22Rv1 (cell line): ENCODE results near the gene HOXD12.

ENCODE experiments used
- ZFX ChIP-seq: fragments of 450-650 bp; IDR thresholded peaks from 2 replicates; pipeline ENCODE4 v1.6.1; 2017; ENCODE audit warnings: antibody characterized with exemption, borderline replicate concordance
- TF ChIP-seq, protein P1 (sequence below): fragments of 450-650 bp; IDR thresholded peaks from 2 replicates; pipeline ENCODE4 v1.5.1; 2017; ENCODE audit warnings: mild to moderate bottlenecking

DNA sequence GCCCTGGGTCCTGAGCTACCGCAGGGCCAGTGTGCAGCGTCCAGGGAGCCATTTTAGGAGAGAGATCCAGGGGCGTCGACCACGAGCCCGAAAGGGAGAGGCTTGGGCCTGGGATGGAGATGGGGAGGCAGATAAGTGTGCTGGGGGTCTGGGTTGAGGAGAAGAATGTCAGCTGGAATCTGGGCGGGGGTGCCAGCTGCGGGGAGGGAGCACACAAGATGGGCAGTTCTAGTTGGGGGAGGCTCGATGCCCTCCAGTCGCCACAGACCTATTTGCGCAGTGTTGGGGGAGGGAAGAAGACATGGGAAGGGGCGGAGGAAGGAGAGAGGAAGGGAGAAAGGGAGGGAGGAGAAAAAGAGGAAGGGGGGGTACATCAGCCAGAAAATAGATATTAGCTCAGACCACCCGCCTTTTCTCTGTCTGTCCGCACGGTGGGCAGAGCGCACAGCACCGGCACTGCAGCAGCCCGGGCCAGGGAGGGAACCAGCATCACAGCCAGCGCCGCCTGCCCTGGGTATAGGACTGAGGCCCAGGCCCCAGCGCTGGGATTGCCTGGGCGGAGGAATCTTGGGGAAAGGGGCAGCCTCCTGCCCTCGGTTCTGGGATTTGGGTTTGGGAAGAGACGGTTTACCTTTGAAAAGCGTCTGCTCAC is 5.6 kb downstream of the HOXD12 start:
- TF ChIP-seq, protein P1, sequence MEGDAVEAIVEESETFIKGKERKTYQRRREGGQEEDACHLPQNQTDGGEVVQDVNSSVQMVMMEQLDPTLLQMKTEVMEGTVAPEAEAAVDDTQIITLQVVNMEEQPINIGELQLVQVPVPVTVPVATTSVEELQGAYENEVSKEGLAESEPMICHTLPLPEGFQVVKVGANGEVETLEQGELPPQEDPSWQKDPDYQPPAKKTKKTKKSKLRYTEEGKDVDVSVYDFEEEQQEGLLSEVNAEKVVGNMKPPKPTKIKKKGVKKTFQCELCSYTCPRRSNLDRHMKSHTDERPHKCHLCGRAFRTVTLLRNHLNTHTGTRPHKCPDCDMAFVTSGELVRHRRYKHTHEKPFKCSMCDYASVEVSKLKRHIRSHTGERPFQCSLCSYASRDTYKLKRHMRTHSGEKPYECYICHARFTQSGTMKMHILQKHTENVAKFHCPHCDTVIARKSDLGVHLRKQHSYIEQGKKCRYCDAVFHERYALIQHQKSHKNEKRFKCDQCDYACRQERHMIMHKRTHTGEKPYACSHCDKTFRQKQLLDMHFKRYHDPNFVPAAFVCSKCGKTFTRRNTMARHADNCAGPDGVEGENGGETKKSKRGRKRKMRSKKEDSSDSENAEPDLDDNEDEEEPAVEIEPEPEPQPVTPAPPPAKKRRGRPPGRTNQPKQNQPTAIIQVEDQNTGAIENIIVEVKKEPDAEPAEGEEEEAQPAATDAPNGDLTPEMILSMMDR = no peak
- TF ChIP-seq ZFX = no peak
